MCF 10A (cell line): ENCODE measurements around the gene TSSC4. TPM values are rescaled to one million over a fixed set of nuclear protein-coding genes. Genes with fewer than 3 reads are reported as not detected.

ENCODE experiments used
- BruUV-seq: library from RNA; stranded (reverse); fragments of 400-500 nt; replicated peaks from 2 replicates; lab custom pipeline; 2021; lab: Mats Ljungman, UMichigan
- CTCF ChIA-PET: fragments of 300-600 bp; sonication (Branson Sonifier 250); formaldehyde crosslinking; extraction: SDS; loops from one replicate; lab custom pipeline; 2021; ENCODE audit warnings: antibody characterized with exemption, inconsistent platforms; lab: Yijun Ruan, JAX
- POLR2A ChIA-PET: fragments of 300-600, 350-650 bp; sonication (Branson Sonifier 250); formaldehyde crosslinking; extraction: SDS; loops from one replicate; lab custom pipeline; 2020; ENCODE audit warnings: antibody characterized with exemption, inconsistent platforms; lab: Yijun Ruan, JAX
- DNase-seq: peaks from one replicate; pipeline ENCODE4 v3.0.0-alpha.2; 2018; ENCODE audit not compliant: unreplicated experiment
- H3K27ac Mint-ChIP-seq: one replicate; pipeline ENCODE4 v1.8.0; 2022; ENCODE audit warnings: mild to moderate bottlenecking, low read depth, mixed read lengths; ENCODE audit not compliant: unreplicated experiment
- H3K27me3 Mint-ChIP-seq: one replicate; pipeline ENCODE4 v1.8.0; 2022; ENCODE audit warnings: mixed read lengths; ENCODE audit not compliant: insufficient read depth, unreplicated experiment
- H3K36me3 Mint-ChIP-seq: one replicate; pipeline ENCODE4 v1.8.0; 2022; ENCODE audit warnings: mild to moderate bottlenecking, moderate library complexity, mixed read lengths; ENCODE audit not compliant: insufficient read depth, unreplicated experiment
- H3K4me1 Mint-ChIP-seq: one replicate; pipeline ENCODE4 v1.8.0; 2022; ENCODE audit warnings: mixed read lengths; ENCODE audit not compliant: insufficient read depth, unreplicated experiment
- H3K4me3 Mint-ChIP-seq: one replicate; pipeline ENCODE4 v1.8.0; 2022; ENCODE audit warnings: mild to moderate bottlenecking, moderate library complexity, mixed read lengths; ENCODE audit not compliant: unreplicated experiment
- H3K9me3 Mint-ChIP-seq: one replicate; pipeline ENCODE4 v1.8.0; 2022; ENCODE audit warnings: mixed read lengths; ENCODE audit not compliant: unreplicated experiment
- CTCF ChIP-seq: fragments of 200-600 bp; IDR thresholded peaks from one replicate; pipeline ENCODE4 v1.8.0; 2022; ENCODE audit warnings: antibody characterized with exemption, mild to moderate bottlenecking; ENCODE audit not compliant: unreplicated experiment
- intact Hi-C: fragments of 100-400 bp; cut with micrococcal nuclease; formaldehyde crosslinking; loops from 2 replicates; pipeline ENCODE4 v1.14.1; 2022
- total RNA-seq: library from RNA; stranded (reverse); gene quantifications from 2 replicates; pipeline ENCODE4 v1.2.3, GENCODE V29; 2022

Gene TSSC4
- total RNA-seq, 1 experiment from 2014 or later, result 70.3 TPM

GRCh38 chr11:2366276-2366675 lies 34.3 kb upstream of the TSSC4 start:
- ChIA-PET CTCF (interaction anchor here (2.2 kb wide), 1 partner anchor 61 kb away, joined by 6 read pairs; no protein-coding TSS in a partner anchor), POLR2A (no interaction called here)
- TF ChIP-seq CTCF, result no peak
- Mint-ChIP-seq H3K4me3 (no peak overlapping the region), H3K9me3 (no peaks in the 10 kb centered on the region), H3K27ac (no peak overlapping the region), H3K4me1 (no peaks in the 10 kb centered on the region), H3K27me3 (peaks cover 26% of the 10 kb centered on the region), H3K36me3 (no peaks in the 10 kb centered on the region)
- BruUV-seq, result no TSS peak
- intact Hi-C loops, result no loop called here
- DNase-seq, result no peak

DNA sequence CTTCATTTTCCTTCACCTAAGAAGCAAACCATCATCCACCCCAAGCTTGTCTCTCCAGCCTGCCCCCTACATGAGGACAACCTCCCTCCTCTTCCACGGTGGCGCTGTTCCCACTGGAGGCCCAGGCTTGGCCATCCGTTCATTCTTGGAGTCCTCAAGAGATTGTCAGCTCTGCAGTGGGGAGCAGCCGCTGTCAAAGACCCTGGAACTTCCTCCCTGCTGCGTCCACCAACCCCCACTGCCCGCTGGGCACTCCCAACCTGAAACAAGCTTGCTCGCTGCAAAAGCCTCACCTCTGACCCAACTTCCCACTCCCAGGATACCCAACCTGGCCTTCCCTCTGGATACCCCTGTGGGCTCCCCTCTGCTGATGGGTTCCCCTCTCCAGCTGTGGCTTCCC lies 33.8 kb upstream of the TSSC4 start:
- Mint-ChIP-seq H3K4me1 (no peaks in the 10 kb centered on the region), H3K36me3 (no peaks in the 10 kb centered on the region), H3K4me3 (no peak overlapping the region), H3K27me3 (peaks cover 23% of the 10 kb centered on the region), H3K9me3 (no peaks in the 10 kb centered on the region), H3K27ac (no peak overlapping the region)
- no peak for DNase-seq
- no peak for TF ChIP-seq CTCF
- intact Hi-C loops, result no loop called here
- CTCF ChIA-PET, result interaction anchor here (0.6 to 2.2 kb wide), 3 partner anchors 54 to 174 kb away, joined by 3 to 6 read pairs (median 3); no protein-coding TSS in a partner anchor
- no TSS peak for BruUV-seq
- POLR2A ChIA-PET, result interaction anchor here (1.3 kb wide), 1 partner anchor 11 kb away, joined by 4 read pairs; no protein-coding TSS in a partner anchor

DNA sequence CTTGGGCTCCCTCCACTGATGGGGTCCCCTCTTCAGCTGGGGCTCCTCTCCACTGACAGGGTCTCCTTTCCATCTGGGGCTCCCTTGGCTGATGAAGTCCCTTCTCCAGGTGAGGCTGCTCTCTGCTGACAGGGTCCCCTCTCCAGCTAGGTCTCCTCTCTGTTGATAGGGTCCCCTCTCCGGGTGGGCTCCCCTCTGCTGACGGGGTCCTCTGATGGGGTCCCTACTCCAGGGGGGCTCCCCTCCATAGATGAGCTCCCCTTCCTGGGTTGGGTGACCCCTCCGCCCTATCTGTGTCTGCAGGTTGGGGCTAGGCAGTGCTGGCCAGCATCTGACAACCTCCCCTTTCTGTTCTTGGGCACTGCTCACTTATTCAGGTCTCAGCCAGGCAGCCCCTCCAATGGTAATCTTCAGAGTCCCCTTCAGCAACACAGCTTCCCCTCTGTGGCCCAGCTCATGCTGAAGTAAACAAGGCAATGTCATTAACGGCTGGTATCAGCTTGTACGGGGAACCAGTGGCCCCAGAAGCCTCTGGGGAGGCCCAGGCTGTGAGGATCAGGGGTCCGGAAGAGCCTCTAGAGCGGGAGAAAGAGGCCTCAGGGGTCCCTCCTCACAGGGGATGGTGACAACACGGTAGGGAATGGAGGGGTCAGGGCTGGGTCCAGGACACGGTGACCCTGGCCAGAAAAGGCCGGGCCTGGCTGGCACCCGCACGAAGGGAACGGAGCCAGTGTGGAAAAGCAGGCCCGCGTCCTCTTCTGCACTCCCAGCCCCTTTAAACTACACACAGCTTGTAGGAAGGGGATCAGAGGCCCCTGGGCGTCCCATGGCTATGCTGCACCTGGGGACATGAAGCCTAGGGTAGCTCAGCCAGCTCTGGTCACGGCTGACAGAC lies 33.0 kb upstream of the TSSC4 start:
- intact Hi-C loops, result no loop called here
- Mint-ChIP-seq H3K4me1 (no peaks in the 10 kb centered on the region), H3K36me3 (no peaks in the 10 kb centered on the region), H3K27ac (no peak overlapping the region), H3K9me3 (no peaks in the 10 kb centered on the region), H3K27me3 (peaks cover 15% of the 10 kb centered on the region), H3K4me3 (no peak overlapping the region)
- no peak for TF ChIP-seq CTCF
- BruUV-seq, result no TSS peak
- no peak for DNase-seq
- ChIA-PET CTCF (interaction anchor here (0.6 to 2.2 kb wide), 5 partner anchors 9 to 175 kb away, joined by 3 to 6 read pairs (median 3); no protein-coding TSS in a partner anchor), POLR2A (interaction anchor here (1.3 kb wide), 1 partner anchor 11 kb away, joined by 4 read pairs; no protein-coding TSS in a partner anchor)

GRCh38 chr11:2368178-2368850 lies 32.2 kb upstream of the TSSC4 start:
- no peaks in the 10 kb centered on the region for H3K4me1 Mint-ChIP-seq
- POLR2A ChIA-PET, result interaction anchor here (1.3 kb wide), 1 partner anchor 10 kb away, joined by 4 read pairs; no protein-coding TSS in a partner anchor
- intact Hi-C loops, result no loop called here
- peaks cover 7% of the 10 kb centered on the region for H3K27me3 Mint-ChIP-seq
- TF ChIP-seq CTCF, result no peak
- DNase-seq, result no peak
- BruUV-seq, result no TSS peak
- no peak overlapping the region for H3K27ac Mint-ChIP-seq
- H3K4me3 Mint-ChIP-seq, result no peak overlapping the region
- H3K9me3 Mint-ChIP-seq, result no peaks in the 10 kb centered on the region
- no peaks in the 10 kb centered on the region for H3K36me3 Mint-ChIP-seq
- CTCF ChIA-PET, result interaction anchor here (0.6 to 2.2 kb wide), 3 partner anchors 8 to 63 kb away, joined by 3 to 6 read pairs (median 3); no protein-coding TSS in a partner anchor
